ENCODE results near the gene OR10A6.
A peak's percentile ranks its signal among the peaks of the same experiment; 100 is the strongest.

Gene OR10A6, protein sequence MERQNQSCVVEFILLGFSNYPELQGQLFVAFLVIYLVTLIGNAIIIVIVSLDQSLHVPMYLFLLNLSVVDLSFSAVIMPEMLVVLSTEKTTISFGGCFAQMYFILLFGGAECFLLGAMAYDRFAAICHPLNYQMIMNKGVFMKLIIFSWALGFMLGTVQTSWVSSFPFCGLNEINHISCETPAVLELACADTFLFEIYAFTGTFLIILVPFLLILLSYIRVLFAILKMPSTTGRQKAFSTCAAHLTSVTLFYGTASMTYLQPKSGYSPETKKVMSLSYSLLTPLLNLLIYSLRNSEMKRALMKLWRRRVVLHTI

DNA sequence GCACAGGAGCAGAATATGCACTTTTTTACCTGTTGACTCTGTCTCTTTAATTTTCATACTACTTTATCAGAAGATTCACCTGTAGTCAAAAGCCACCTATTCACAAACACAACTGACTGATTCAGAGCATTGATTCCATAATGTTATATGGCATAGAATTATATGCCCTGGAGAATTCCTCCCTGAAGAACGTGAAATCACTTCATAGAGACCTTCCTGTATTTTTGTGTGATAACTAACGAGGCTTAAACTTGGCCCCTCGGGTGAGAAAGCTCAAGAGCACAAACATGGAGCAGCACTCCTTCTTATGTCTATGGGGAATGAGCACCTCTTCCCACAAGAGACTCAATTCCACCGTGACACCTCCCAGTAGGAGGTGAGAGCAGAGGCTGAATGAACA is at the start of gene OR10A6:
TSS of gene OR10A6 (minus strand) at position 101 of the 400 bp plus-strand sequence. CDS start 2,606 bp downstream, outside the sequence.
- DNase-seq (ENCODE audit: low spot score), result no peak

- DNase-seq (ENCODE audit: low spot score), result no peak
Measured at GRCh38 chr11:7977232-7977917, 46.3 kb upstream of the OR10A6 start.

DNA sequence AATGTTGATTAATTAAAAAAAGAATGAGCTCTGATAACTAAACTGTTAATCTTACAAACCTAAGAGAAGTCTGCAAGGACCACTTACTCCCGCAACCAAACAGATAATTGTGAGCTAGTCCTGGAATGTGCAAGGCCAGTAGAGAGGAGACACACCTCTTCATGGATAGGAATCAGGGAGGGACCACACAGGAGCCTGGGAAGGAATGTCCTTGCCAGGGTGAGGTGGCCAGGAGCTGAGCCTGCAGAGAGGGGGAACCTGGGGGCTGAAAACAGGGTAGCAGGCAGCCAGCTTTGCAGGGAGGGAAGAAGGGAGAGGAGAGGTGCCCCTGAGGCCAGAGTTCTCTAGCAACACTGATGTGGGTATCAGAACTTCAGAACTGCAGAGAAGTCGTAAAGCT is 43.6 kb upstream of the OR10A6 start:
- DNase-seq (ENCODE audit: low spot score), result no peak

DNA sequence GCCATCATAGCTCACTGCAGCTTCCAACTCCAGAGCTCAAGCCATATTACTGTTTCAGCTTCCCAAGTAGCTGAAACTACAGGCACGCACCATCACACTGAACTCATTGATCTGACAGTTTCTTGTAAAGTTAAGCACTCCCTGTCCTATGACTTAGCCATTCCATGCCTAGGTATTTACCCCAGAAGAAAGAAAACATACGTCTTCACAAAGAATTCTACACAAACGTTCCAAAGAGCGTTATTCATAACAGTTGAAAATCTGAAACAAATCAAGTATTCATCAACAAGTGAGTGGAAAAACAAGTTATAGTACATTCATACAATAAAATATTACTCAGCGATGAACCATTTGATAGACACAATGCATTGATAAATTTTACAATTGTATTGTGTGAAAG is 41.9 kb upstream of the OR10A6 start:
- no peak for DNase-seq (ENCODE audit: low spot score)

GRCh38 chr11:7971846-7972245 is 40.8 kb upstream of the OR10A6 start:
- DNase-seq (ENCODE audit: low spot score), result no peak

DNA sequence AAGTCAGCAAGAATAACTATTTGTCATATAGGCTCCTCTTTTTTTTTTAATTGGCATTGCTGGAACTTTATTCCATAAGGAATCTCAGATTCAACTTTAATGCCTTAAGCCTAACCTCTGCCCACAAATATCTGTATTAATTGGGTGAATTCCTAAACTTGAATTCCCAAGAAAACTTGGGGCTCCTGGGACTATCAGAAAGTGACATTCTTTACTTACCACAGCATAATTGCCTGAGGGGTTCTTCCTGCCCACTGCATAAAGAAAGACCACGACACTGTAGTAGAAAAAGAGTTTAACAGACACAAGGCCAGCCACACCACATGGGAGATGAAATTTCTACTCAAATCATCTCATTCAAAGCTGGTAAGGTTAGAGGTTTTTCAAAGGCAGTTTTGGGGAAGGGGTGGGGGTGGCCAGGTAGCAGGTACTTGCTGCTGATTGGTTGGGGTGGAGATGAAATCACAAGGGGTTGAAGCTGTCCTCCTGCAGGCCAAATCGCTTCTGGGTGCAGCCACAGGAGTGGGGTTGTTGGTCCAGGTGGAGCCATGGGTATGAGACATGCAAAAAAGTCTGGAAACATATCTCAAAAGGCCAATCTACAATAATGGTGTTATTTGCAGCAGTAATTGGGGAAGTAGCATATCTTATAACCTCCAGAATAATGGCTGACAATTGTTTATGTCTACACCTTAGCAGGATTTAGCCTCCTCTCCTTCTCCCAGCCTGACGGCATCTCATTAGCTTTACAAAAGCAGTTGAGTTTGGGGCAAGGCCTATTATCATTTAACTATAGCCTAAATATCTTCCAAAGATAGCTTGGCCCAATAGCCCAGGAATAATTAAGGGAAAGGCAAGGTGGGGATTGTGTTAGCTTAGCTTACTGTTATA is 38.9 kb upstream of the OR10A6 start:
- no peak for DNase-seq (ENCODE audit: low spot score)

GRCh38 chr11:7968686-7969085 is 37.6 kb upstream of the OR10A6 start:
- no peak for DNase-seq (ENCODE audit: low spot score)

- no peak for DNase-seq (ENCODE audit: low spot score)
Measured at GRCh38 chr11:7967826-7968225, 36.8 kb upstream of the OR10A6 start.

DNA sequence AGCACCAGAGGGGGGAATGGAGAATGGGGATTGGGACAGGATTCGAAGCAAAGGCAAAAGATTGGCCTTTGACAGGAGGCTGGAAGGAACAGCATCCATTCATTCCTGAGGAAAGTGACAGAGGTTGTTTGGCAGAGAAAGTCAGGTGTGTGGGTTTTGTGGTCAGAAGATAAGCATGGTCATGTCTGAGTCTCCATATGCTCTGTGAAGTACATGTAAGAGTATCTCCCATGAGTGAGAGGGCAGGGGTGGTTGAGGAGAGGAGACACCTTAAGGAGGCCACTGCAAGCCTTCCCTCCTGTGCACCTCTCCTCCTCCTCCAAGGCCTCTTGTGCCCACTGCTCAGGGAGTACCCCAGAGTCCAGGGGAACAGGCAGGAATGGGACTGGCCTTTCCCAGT is 36.0 kb upstream of the OR10A6 start:
- DNase-seq (ENCODE audit: low spot score), result no peak

DNA sequence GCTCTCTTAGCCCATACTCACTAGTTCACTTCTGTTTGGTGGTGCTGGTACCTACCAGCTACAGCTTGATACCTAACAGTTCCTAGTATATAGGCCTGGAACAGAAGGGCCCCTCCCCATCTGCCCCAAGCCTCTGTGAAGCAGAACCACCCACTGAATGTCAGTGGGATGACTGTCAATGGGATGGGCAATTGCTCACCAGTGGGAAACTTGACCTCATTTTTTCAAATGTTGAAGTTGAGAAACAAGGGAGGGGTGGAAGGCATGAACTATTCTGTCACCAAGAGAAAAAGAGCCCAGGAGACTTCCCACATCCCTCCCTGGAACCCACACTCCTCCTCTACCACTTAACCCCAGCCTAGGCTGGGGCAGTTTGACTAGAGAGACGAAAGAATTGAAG is 34.3 kb upstream of the OR10A6 start, which contains the start of gene NLRP10:
TSS of gene NLRP10 (minus strand) at position 62 of the 400 bp plus-strand sequence. CDS start 1,952 bp downstream, outside the sequence.
- no peak for DNase-seq (ENCODE audit: low spot score)

DNA sequence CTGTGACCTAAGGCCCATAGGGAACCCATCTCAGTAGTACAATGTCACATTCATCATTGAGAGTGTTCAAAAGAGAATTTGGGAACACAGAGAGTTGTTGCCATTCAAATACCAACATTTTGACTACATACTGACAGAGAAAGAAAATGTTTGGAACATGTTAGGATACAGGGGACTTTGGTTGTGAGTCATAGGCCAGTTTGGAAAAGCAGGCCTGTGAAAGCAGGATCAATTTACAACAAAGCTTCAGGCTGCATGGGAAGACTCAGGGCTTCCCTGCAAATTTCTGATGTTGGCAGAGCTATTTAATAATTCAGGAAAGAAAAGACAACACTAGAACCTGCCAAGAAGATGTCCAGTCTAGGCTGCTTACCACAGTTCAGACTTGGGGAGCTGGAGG is 33.8 kb upstream of the OR10A6 start:
- DNase-seq (ENCODE audit: low spot score), result no peak

DNA sequence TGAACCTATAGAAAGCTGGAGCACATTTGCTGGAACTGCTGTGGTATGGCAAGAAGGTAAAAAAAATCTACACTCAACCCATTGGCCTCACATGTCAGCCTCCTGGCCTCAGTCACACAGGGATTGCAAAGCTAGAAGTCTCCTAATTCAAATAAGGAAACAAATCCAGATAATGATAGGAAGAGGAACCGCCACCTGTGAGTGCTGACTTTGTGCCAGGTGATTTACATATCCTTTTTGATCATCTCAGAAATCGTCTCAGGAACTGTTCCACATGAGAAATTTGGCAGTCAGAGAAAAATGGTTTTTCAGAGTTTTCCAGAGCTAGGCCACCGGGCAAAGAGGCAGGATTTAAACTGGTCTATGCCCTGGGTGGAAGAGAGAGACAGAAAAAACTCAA is 33.2 kb upstream of the OR10A6 start:
- no peak for DNase-seq (ENCODE audit: low spot score)

DNA sequence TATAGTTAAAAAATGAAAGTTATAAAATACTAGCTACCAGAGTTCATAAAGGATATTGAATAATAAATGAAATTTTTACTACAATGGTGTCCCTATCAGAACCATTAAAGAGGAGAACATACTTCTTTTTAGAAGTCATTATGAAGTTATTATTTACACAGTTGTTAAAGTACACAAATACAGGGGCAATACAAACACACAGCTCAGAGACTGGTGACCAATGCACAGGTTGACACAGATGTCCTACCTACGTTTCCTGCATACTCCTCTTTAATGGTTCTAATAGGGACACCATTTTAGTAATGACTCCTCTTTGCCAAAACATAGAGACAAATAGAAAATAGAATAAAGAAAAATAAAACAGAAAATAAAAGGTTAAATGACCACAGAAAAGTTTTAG is 24.1 kb upstream of the OR10A6 start:
- no peak for DNase-seq (ENCODE audit: low spot score)

DNA sequence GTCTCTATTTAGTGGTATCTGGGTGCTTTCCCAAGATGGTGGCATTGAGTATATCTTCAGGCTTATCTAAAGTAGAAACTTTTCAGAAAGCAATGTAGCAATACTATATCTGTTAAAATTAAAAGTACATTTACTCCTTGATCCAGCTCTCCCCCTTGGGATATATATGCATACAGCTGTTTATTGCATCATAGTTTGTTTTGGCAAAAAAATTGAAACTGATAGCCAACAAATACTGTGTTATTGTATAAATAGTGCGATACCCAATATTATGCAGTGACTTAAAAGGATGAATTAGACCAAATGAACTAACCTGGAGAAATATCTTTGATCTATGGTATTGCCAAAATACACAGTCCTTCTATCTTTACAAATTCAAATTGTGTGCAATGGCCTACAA is 18.9 kb upstream of the OR10A6 start:
- DNase-seq (ENCODE audit: low spot score), result no peak

DNA sequence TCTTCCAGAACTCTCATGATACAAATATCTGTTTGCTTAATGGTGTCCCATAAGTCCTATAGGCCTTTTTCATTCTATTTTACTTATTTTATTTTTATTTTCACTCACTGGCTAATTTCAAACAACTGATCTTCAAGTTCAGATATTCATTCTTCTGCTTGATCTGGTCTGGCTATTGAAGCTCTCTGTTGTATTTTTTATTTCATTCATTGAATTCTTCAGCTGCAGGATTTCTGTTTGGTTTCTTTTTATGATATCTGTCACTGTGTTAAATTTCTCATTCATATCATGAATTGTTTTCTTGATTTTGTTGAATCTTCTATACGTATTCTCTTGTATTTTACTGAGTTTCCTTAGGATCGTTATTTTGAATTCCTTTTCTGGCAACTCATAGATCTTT is 13.1 kb upstream of the OR10A6 start:
- no peak for DNase-seq (ENCODE audit: low spot score)

GRCh38 chr11:7941608-7942007 is 10.5 kb upstream of the OR10A6 start, which contains the start of gene OR10A3:
Gene OR10A3 (minus strand): TSS chr11:7941708. CDS start chr11:7939520, 2,188 bp downstream.
- no peak for DNase-seq (ENCODE audit: low spot score)

DNA sequence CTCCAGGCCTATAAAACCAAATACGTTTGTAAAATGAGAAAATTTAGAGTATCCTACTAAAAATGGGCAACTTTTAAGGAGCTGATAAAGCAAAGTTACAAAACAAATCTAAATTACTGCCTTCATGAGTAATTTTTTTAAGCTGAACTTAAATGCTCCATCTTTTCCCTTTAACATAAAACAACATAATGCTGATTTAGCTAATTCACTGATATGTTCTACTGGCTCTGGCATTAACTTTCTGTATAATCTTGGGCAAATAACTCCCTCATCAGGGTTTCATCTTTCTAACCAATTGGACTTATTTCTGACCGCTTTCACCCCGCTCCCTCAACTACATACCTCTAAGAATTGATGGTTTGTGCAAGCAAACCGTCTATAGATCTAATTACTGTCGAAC is 10.1 kb upstream of the OR10A6 start:
- no peak for DNase-seq (ENCODE audit: low spot score)

DNA sequence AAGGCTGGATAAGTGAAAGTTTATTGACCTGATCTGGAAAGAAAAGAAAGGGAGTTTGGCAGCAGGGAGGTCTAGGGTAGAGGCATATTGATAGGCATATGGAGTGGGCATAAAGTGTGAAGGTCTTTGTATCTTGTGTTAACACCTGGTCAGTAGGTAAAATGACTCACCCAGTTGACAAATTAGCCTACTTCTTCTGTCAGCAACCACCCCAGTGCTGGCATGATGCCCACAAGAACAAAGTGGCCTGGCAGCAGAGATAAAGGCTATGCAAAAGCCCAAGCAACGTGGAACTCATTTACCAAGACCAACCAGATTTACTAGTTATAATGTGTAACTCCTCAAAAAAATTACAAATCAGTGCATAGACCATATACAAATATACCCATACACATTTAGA is 5.5 kb upstream of the OR10A6 start:
- DNase-seq (ENCODE audit: low spot score), result peak; percentile 2

GRCh38 chr11:7927635-7928034 is 3.4 kb downstream of the OR10A6 start:
- DNase-seq (ENCODE audit: low spot score), result no peak

GRCh38 chr11:7924536-7924935 is 6.5 kb downstream of the OR10A6 start:
- no peak for DNase-seq (ENCODE audit: low spot score)

DNA sequence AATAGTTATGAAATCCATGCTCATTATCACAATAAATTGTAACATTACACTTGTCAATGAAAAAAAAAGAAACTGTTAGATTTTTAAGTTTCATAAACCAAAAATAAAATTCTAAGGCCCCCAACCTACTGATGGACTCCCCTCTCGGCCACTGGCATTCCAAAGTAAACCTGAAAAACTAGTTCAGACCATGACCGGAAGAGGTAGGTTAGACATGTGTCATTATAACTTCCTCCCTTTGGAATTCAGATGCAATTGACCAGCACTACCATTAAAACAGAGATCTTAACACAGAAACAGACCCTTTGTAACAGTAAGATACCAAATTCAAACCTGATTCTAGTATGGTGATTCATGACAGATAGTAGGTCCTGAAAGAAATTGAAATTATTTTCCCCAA is 12.9 kb downstream of the OR10A6 start:
- no peak for DNase-seq (ENCODE audit: low spot score)

DNA sequence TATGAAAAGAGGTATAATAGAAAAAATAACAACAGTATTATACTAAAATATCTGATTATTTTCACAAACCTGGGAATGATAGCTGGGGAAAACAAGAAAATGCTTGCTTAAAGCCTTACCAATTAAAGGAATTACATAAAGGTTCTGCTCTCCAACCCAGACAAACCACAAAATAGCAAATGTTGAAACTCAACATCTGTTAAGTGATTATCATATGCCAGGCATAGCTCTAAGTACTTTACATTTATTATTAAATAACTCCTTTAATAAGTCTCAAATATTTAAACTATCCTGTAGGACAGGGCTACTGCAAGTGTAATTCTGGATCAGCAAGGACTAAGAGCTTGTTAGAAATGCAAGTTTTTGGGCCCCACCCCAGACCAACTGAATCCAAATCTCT is 20.1 kb downstream of the OR10A6 start:
- no peak for DNase-seq (ENCODE audit: low spot score)
